Ovary (tissue), 9 donors: ENCODE data around the gene MDM4. TPM values are rescaled to one million over a fixed set of nuclear protein-coding genes. Genes with fewer than 3 reads are reported as not detected.

ENCODE experiments used
- DNase-seq, 5 donors: peaks; one replicate each; pipeline ENCODE4 v3.0.0-alpha.2; 2019 to 2020
- H3K27ac ChIP-seq, 2 donors: fragments of 200-600 bp; one replicate each; pipeline versions ENCODE4 v1.5.1 to v1.8.0; 2019 to 2022
- H3K27me3 ChIP-seq: fragments of 200-600 bp; one replicate; pipeline ENCODE4 v1.8.0; 2022
- H3K36me3 ChIP-seq: fragments of 200-600 bp; sonication (generic); one replicate; pipeline ENCODE4 v1.5.1; 2019
- H3K4me1 ChIP-seq: one replicate; pipeline ENCODE4 v1.8.1; 2013; ENCODE audit warnings: mild to moderate bottlenecking, moderate library complexity; ENCODE audit not compliant: insufficient read depth
- H3K4me3 ChIP-seq: fragments of 200-600 bp; sonication (generic); one replicate; pipeline ENCODE4 v1.5.1; 2017
- H3K9me3 ChIP-seq, 2 donors: fragments of 200-600 bp in 1 of 2; sonication (generic) in 1 of 2; one replicate each; pipeline versions ENCODE4 v1.5.1 to v1.8.1; 2013 to 2019; ENCODE audit warnings: mild to moderate bottlenecking in 1 of 2, moderate library complexity in 1 of 2
- CTCF ChIP-seq, 3 donors: fragments of 450-650 bp in 2 of 3; fragments of 200-600 bp in 1 of 3; IDR thresholded peaks; one replicate each; pipeline versions ENCODE4 v1.5.1 to v1.8.0; 2016 to 2022; ENCODE audit warnings: antibody characterized with exemption in 3 of 3, mild to moderate bottlenecking in 1 of 3
- EP300 ChIP-seq: sonication (generic); formaldehyde crosslinking; IDR thresholded peaks from one replicate; pipeline ENCODE4 v1.6.1; 2017; ENCODE audit warnings: antibody characterized with exemption
- POLR2A ChIP-seq: fragments of 450-650 bp; IDR thresholded peaks from one replicate; pipeline ENCODE4 v1.6.1; 2017; ENCODE audit warnings: antibody characterized with exemption, mild to moderate bottlenecking, moderate library complexity
- WGBS, 3 donors: extraction: QIAGEN DNeasy Blood & Tissue Kit in 1 of 3; methylation state at CpG; one replicate each; pipeline versions ENCODE4 v1.1.5 to v1.1.7; 2013 to 2017; 5-methylcytosine and 5-hydroxymethylcytosine counted together
- intact Hi-C, 4 donors: fragments of 100-400 bp; cut with DNase I; formaldehyde crosslinking; loops; one replicate each; pipeline versions ENCODE4 v1.11.0 to v1.15.1; 2022 to 2023
- polyA plus RNA-seq, 2 donors: library from polyadenylated mRNA; stranded (reverse); fragments of 200-250 nt in 1 of 2; fragments of 350-450 nt in 1 of 2; fragmentation: Illumina TruSeq in 1 of 2; extraction: RNeasy Lipid Tissue Mini Kit (QIAGEN cat#74804) in 1 of 2; gene quantifications; one replicate each; pipeline ENCODE4 v1.2.3, GENCODE V29; 2013 to 2014
- total RNA-seq, 7 donors: library from RNA; depleted of rRNA in 2 of 7; stranded (reverse); fragments of >200 nt in 2 of 7; fragmentation: NEBNext Ultra II Directional in 3 of 7; extraction: Animal tissue kit (Norgen Biotek cat#: 25700) in 3 of 7; gene quantifications; one replicate each; pipeline versions ENCODE4 v1.1.0 to v1.2.4, GENCODE V29; 2016 to 2023
- donor health status: DM: no; HTN: no; CAD: no; lungs with moderate emphysema.
- donor health status: DM: no; HTN: no; CAD: no.
- donor health status: Bipolar disorder and iron deficiency.
- donor health status: DM: yes; HTN: yes; CAD: no.
- donor health status: DM: no; HTN: no; CAD: no.
- donor health status: DM: yes; HTN: yes; CAD: no.

Gene MDM4
- total and polyA plus RNA-seq, 9 donors: 10.2 to 113 (median 76.8) TPM

DNA sequence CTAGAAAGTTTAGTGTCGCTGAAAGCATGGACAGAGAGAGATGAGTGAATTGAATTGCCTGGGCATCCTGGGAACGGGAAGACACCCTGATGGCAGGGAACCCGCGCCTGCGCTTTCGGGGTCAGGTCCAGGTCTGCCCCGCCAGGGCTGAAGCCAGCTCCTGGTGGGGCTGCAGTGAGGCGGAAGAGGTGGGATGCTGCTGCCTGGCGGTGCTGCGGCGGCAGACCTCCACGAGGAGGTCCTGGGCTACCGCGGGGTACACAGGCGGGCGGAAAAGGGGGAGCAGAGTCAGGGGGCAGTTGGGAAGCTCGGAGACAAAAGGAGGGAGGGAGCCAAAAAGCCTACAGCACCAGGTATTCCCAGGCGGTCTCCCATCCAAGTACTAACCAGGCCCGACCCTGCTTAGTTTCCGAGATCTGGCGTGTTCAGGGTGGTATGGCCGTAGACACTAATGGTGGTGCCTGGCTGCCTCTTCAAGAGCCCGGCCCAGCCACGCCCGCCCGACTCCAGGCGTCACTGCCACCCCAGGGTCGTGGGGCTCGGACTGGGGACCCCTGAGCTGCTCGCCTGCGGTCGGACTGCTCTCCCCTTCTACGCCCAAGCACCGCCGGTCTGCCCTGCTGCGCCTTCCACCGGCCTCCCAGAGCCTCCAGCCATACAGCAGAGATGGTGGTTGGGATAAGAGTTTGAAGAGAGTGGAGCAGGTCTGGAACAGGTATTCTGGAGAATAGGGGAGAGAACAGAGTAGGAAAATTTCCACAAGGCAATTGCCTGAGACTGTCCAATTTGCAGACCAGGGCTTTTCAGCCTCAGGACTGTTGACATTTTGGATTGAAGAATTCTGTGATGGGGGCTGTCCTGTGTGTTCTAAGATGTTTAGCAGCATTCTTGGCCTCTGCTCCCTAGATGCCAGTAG lies 46.1 kb downstream of the MDM4 start:
- Histone ChIP-seq H3K9me3 (no peaks in the 10 kb centered on the region), H3K36me3 (no peaks in the 10 kb centered on the region), H3K27me3 (no peaks in the 10 kb centered on the region), H3K4me3 (no peak overlapping the region), H3K4me1 (no peaks in the 10 kb centered on the region), H3K27ac (no peak overlapping the region)
- no peak for DNase-seq
- TF ChIP-seq EP300: no peak
- no peak for TF ChIP-seq POLR2A
- TF ChIP-seq CTCF (IDR thresholded peaks at IDR 0.05): no peak
- intact Hi-C loops: loop anchor here in 3 of 4 donors (5.0 to 10.0 kb wide), 3 partner anchors 202 to 382 kb away; no protein-coding TSS in a partner anchor
- WGBS, 3 donors: 89 to 93% (median 91%) methylated on average over 37 of the region's 37 CpGs

GRCh38 chr1:204563307-204563706 lies 47.1 kb downstream of the MDM4 start:
- Histone ChIP-seq H3K4me1 (no peaks in the 10 kb centered on the region), H3K27me3 (no peaks in the 10 kb centered on the region), H3K27ac (no peak overlapping the region), H3K4me3 (no peak overlapping the region), H3K36me3 (no peaks in the 10 kb centered on the region), H3K9me3 (no peaks in the 10 kb centered on the region)
- DNase-seq: no peak
- 82 to 86% (median 83%) methylated on average over 4 of the region's 4 CpGs for WGBS, 3 donors
- intact Hi-C loops: loop anchor here in 3 of 4 donors (5.0 to 10.0 kb wide), 3 partner anchors 201 to 381 kb away; no protein-coding TSS in a partner anchor
- TF ChIP-seq CTCF (IDR thresholded peaks at IDR 0.05): no peak
- no peak for TF ChIP-seq EP300
- TF ChIP-seq POLR2A: no peak

- H3K9me3 ChIP-seq: no peaks in the 10 kb centered on the region
- no peak overlapping the region for H3K4me3 ChIP-seq
- H3K36me3 ChIP-seq: no peaks in the 10 kb centered on the region
- no peak overlapping the region for H3K27ac ChIP-seq
- no peaks in the 10 kb centered on the region for H3K27me3 ChIP-seq
- WGBS, 3 donors: 68 to 78% (median 70%) methylated on average over 3 of the region's 3 CpGs
- DNase-seq: no peak
- TF ChIP-seq EP300 (no peak), POLR2A (no peak), CTCF (IDR thresholded peaks at IDR 0.05) (no peak)
- H3K4me1 ChIP-seq: no peaks in the 10 kb centered on the region
- intact Hi-C loops: loop anchor here in 3 of 4 donors (5.0 to 10.0 kb wide), 3 partner anchors 201 to 381 kb away; no protein-coding TSS in a partner anchor
These were observed 47.6 kb downstream of the MDM4 start for GRCh38 chr1:204563780-204564179.

- no peak overlapping the region for H3K27ac ChIP-seq
- DNase-seq: no peak
- H3K9me3 ChIP-seq: no peaks in the 10 kb centered on the region
- intact Hi-C loops: loop anchor here in 3 of 4 donors (5.0 to 10.0 kb wide), 3 partner anchors 200 to 380 kb away; no protein-coding TSS in a partner anchor
- 90 to 92% (median 90%) methylated on average over 4 of the region's 4 CpGs for WGBS, 3 donors
- H3K27me3 ChIP-seq: no peaks in the 10 kb centered on the region
- H3K4me1 ChIP-seq: no peaks in the 10 kb centered on the region
- no peak overlapping the region for H3K4me3 ChIP-seq
- no peaks in the 10 kb centered on the region for H3K36me3 ChIP-seq
- no peak for TF ChIP-seq EP300
- TF ChIP-seq POLR2A: no peak
- TF ChIP-seq CTCF (IDR thresholded peaks at IDR 0.05): no peak
These were observed 48.6 kb downstream of the MDM4 start for GRCh38 chr1:204564835-204565234.
